Measurements from ENCODE around the gene MAN1C1.

Gene MAN1C1

DNA sequence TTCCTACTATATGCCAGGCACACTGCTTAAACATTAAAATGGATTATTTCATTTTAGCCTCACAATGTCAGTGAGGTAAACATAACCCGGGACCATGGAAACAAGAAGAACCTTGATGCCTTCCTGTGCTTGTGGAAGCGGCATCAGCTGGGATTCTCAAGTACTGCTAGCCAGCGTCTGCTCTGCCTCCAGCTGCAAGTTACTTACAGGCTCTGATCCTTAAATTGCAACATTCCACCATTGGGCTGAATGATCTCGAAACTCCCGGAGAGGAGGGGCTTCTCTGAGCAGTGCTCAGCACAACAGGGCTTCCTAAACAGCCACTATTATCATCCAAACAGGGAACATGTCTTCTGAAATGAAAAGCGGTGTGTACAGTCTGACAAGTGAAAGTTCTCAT is 6.7 kb upstream of the MAN1C1 start:
- H4K5ac ChIP-seq (ENCODE audit: low read length), result no peak overlapping the region
- H2BK5ac ChIP-seq (ENCODE audit: low read length), result no peak overlapping the region
- H3K79me1 ChIP-seq (ENCODE audit: low read length), result no peaks in the 10 kb centered on the region
- H3K79me2 ChIP-seq (ENCODE audit: control insufficient read depth, insufficient read depth, low read length), result no peaks in the 10 kb centered on the region
- H3K4me3 ChIP-seq (ENCODE audit: low read length), result no peak overlapping the region
- H3K56ac ChIP-seq (ENCODE audit: low read length), result no peak overlapping the region
- H2BK15ac ChIP-seq (replicated peaks; ENCODE audit: low read depth), result no peak overlapping the region
- H3K18ac ChIP-seq (ENCODE audit: low read length), result no peak overlapping the region
- no peak overlapping the region for H2BK120ac ChIP-seq (ENCODE audit: low read depth, low read length)
- H3K27me3 ChIP-seq (ENCODE audit: insufficient read depth, low read length, poor library complexity), result no peaks in the 10 kb centered on the region
- H3K27ac ChIP-seq (ENCODE audit: low read depth, low read length), result no peak overlapping the region
- no peaks in the 10 kb centered on the region for H3K36me3 ChIP-seq (ENCODE audit: control insufficient read depth, insufficient read depth, low read length)
- H3K23ac ChIP-seq (ENCODE audit: low read length), result no peak overlapping the region
- H3K9ac ChIP-seq (ENCODE audit: low read length), result no peak overlapping the region
- no peaks in the 10 kb centered on the region for H3K4me1 ChIP-seq (ENCODE audit: control insufficient read depth, low read depth, low read length)
- peak; percentile 80 for DNase-seq
- H3K4me2 ChIP-seq (ENCODE audit: low read length), result no peak overlapping the region
- no peak overlapping the region for H3K4ac ChIP-seq (ENCODE audit: low read depth, low read length)
- no peak overlapping the region for H2AK5ac ChIP-seq (ENCODE audit: low read length)
- no CpG with 5 or more reads among the region's 6 CpGs for WGBS (ENCODE audit: extremely low coverage, insufficient coverage, low lambda C conversion rate)
- no peak overlapping the region for H4K8ac ChIP-seq (ENCODE audit: low read depth, low read length)

DNA sequence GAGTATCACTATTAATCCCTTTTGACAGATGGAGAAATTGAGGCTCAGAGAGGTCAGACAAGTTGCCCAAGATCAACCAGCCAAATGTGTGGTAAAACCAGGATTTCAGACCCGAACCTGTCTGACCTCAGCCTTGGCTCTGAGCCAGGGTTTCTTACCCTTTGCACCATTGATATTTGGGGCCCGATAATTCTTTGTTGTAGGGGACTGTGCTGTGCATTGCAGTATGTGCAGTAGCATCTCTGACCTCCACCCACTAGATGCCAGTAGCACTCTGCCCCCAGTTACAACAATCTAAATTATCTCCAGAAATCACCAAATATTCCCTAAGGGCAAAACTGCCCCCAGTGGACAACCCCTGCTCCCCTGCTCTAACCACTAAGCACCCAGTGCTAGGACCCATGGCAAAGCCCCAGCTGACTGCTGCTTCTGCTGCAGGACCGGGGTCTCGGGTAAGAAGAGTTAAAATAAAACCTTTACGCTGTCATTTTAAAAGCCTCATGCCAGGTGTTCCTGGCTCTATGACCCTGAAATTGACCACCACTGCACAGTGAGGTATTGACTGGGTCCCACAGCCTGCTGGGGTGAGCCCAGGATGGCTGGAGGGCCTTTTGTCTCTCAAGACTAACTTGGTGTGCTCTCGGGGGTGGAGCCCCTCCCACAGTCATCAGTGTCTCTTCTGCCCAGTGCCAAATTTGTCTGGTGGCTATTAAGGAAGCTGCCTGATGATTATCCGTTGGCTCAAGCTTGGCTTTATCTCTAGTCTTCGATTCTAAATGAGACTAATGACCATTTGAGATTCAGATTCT is 5.6 kb upstream of the MAN1C1 start:
- Histone ChIP-seq H4K5ac (ENCODE audit: low read length) (no peak overlapping the region), H3K4me1 (ENCODE audit: control insufficient read depth, low read depth, low read length) (peaks cover 3% of the 10 kb centered on the region), H3K79me1 (ENCODE audit: low read length) (no peaks in the 10 kb centered on the region), H2BK120ac (ENCODE audit: low read depth, low read length) (no peak overlapping the region), H4K8ac (ENCODE audit: low read depth, low read length) (no peak overlapping the region), H2BK15ac (replicated peaks; ENCODE audit: low read depth) (no peak overlapping the region), H3K23ac (ENCODE audit: low read length) (no peak overlapping the region), H3K4me2 (ENCODE audit: low read length) (no peak overlapping the region), H3K9ac (ENCODE audit: low read length) (no peak overlapping the region), H3K56ac (ENCODE audit: low read length) (no peak overlapping the region), H3K79me2 (ENCODE audit: control insufficient read depth, insufficient read depth, low read length) (no peaks in the 10 kb centered on the region), H2BK5ac (ENCODE audit: low read length) (no peak overlapping the region), H3K18ac (ENCODE audit: low read length) (no peak overlapping the region), H3K4ac (ENCODE audit: low read depth, low read length) (no peak overlapping the region), H3K36me3 (ENCODE audit: control insufficient read depth, insufficient read depth, low read length) (no peaks in the 10 kb centered on the region), H3K27ac (ENCODE audit: low read depth, low read length) (no peak overlapping the region), H3K4me3 (ENCODE audit: low read length) (no peak overlapping the region), H3K27me3 (ENCODE audit: insufficient read depth, low read length, poor library complexity) (no peaks in the 10 kb centered on the region), H2AK5ac (ENCODE audit: low read length) (no peak overlapping the region)
- WGBS (ENCODE audit: extremely low coverage, insufficient coverage, low lambda C conversion rate), result no CpG with 5 or more reads among the region's 8 CpGs
- no peak for DNase-seq

DNA sequence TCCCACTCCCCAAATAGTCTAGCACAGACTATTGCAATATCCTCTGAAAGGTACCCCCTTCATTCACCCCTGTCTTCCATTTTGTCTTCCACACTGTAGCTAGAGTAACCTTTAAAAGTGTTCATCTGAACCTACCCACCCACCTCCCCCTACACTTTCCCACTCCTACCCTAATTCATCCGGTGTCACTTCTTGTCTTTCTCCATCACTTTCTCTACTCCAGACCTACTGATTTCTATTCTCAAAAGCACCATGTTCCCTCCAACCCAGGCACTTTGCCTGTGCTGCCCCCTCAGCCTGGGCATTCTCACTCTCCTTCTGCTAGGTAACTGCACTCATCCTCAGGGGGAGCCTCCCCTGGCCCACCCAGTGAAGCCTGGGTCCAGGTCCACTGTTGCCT is 4.7 kb upstream of the MAN1C1 start:
- H3K27me3 ChIP-seq (ENCODE audit: insufficient read depth, low read length, poor library complexity), result no peaks in the 10 kb centered on the region
- no peak overlapping the region for H2BK120ac ChIP-seq (ENCODE audit: low read depth, low read length)
- H3K18ac ChIP-seq (ENCODE audit: low read length), result no peak overlapping the region

DNA sequence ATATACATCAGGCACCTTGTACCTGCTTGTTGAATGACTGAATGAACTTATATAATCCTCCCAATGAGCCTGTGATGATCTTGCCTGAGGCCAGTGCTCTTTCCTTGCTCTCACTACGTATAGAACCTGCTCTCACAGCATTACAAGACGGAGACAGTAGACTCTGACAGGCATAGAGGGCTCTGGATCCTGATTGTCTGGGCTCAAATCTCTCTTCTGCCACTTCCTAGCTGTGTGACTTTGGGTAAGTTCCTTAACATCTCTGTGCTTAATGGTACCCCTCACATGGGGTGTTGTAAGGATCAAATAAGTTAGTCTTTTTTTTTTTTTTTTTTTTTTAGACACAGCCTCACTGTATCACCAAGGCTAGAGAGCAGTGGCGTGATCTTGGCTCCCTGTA is 4.2 kb upstream of the MAN1C1 start:
- no peak for DNase-seq
- Histone ChIP-seq H3K23ac (ENCODE audit: low read length) (no peak overlapping the region), H3K27ac (ENCODE audit: low read depth, low read length) (no peak overlapping the region), H2BK5ac (ENCODE audit: low read length) (no peak overlapping the region), H4K8ac (ENCODE audit: low read depth, low read length) (no peak overlapping the region), H4K5ac (ENCODE audit: low read length) (no peak overlapping the region), H3K4me3 (ENCODE audit: low read length) (no peak overlapping the region), H3K27me3 (ENCODE audit: insufficient read depth, low read length, poor library complexity) (no peaks in the 10 kb centered on the region), H3K36me3 (ENCODE audit: control insufficient read depth, insufficient read depth, low read length) (no peaks in the 10 kb centered on the region), H2BK120ac (ENCODE audit: low read depth, low read length) (no peak overlapping the region), H3K56ac (ENCODE audit: low read length) (no peak overlapping the region), H3K4me1 (ENCODE audit: control insufficient read depth, low read depth, low read length) (peaks cover 3% of the 10 kb centered on the region), H3K9ac (ENCODE audit: low read length) (no peak overlapping the region), H3K4ac (ENCODE audit: low read depth, low read length) (no peak overlapping the region), H3K79me2 (ENCODE audit: control insufficient read depth, insufficient read depth, low read length) (no peaks in the 10 kb centered on the region), H2AK5ac (ENCODE audit: low read length) (no peak overlapping the region), H3K79me1 (ENCODE audit: low read length) (no peaks in the 10 kb centered on the region), H3K4me2 (ENCODE audit: low read length) (no peak overlapping the region), H2BK15ac (replicated peaks; ENCODE audit: low read depth) (no peak overlapping the region), H3K18ac (ENCODE audit: low read length) (no peak overlapping the region)
- WGBS (ENCODE audit: extremely low coverage, insufficient coverage, low lambda C conversion rate), result no CpG with 5 or more reads among the region's 3 CpGs

More for the DNA sequence above, 4.7 kb upstream of the MAN1C1 start:
- Histone ChIP-seq H3K4ac (ENCODE audit: low read depth, low read length) (no peak overlapping the region), H2BK5ac (ENCODE audit: low read length) (no peak overlapping the region), H3K4me1 (ENCODE audit: control insufficient read depth, low read depth, low read length) (peaks cover 3% of the 10 kb centered on the region), H2BK15ac (replicated peaks; ENCODE audit: low read depth) (no peak overlapping the region), H3K27ac (ENCODE audit: low read depth, low read length) (no peak overlapping the region), H3K23ac (ENCODE audit: low read length) (no peak overlapping the region), H3K79me1 (ENCODE audit: low read length) (no peaks in the 10 kb centered on the region), H3K9ac (ENCODE audit: low read length) (no peak overlapping the region), H2AK5ac (ENCODE audit: low read length) (no peak overlapping the region), H3K4me2 (ENCODE audit: low read length) (no peak overlapping the region), H3K36me3 (ENCODE audit: control insufficient read depth, insufficient read depth, low read length) (no peaks in the 10 kb centered on the region), H4K8ac (ENCODE audit: low read depth, low read length) (no peak overlapping the region), H3K4me3 (ENCODE audit: low read length) (no peak overlapping the region), H3K79me2 (ENCODE audit: control insufficient read depth, insufficient read depth, low read length) (no peaks in the 10 kb centered on the region), H3K56ac (ENCODE audit: low read length) (no peak overlapping the region), H4K5ac (ENCODE audit: low read length) (no peak overlapping the region)
- DNase-seq, result no peak
- 100% methylated on average over 1 of the region's 1 CpG for WGBS (ENCODE audit: extremely low coverage, insufficient coverage, low lambda C conversion rate)

DNA sequence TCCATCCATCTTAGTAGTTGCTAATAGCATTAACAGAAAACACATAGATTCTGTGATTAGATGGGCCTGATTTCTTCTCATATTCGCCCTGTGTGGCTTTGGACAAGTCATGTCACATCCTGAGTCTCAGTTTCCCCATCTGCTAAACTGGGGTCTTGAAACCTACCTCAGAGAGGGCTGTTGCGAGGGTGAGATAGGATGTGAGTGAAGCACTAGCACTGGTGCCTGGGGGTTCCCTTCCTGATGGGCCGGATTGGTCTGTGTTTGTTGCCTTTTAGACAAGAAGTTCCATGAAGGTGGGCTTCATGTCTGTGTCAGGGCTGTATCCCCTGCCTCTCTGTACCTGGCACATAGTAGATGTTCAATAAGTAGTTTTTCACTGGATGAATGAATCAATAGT is 3.5 kb upstream of the MAN1C1 start:
- Histone ChIP-seq H3K4ac (ENCODE audit: low read depth, low read length) (no peak overlapping the region), H2AK5ac (ENCODE audit: low read length) (no peak overlapping the region), H4K5ac (ENCODE audit: low read length) (no peak overlapping the region), H2BK120ac (ENCODE audit: low read depth, low read length) (no peak overlapping the region), H4K8ac (ENCODE audit: low read depth, low read length) (no peak overlapping the region), H3K36me3 (ENCODE audit: control insufficient read depth, insufficient read depth, low read length) (no peaks in the 10 kb centered on the region), H3K23ac (ENCODE audit: low read length) (no peak overlapping the region), H3K79me2 (ENCODE audit: control insufficient read depth, insufficient read depth, low read length) (no peaks in the 10 kb centered on the region), H3K27me3 (ENCODE audit: insufficient read depth, low read length, poor library complexity) (no peaks in the 10 kb centered on the region), H2BK15ac (replicated peaks; ENCODE audit: low read depth) (no peak overlapping the region), H3K18ac (ENCODE audit: low read length) (no peak overlapping the region), H3K56ac (ENCODE audit: low read length) (no peak overlapping the region), H3K27ac (ENCODE audit: low read depth, low read length) (no peak overlapping the region), H3K4me2 (ENCODE audit: low read length) (no peak overlapping the region), H3K4me1 (ENCODE audit: control insufficient read depth, low read depth, low read length) (peaks cover 3% of the 10 kb centered on the region), H3K4me3 (ENCODE audit: low read length) (no peak overlapping the region), H2BK5ac (ENCODE audit: low read length) (no peak overlapping the region), H3K79me1 (ENCODE audit: low read length) (no peaks in the 10 kb centered on the region), H3K9ac (ENCODE audit: low read length) (no peak overlapping the region)
- WGBS (ENCODE audit: extremely low coverage, insufficient coverage, low lambda C conversion rate), result no CpG with 5 or more reads among the region's 3 CpGs
- no peak for DNase-seq
